Ramos (cell line): Measurements from ENCODE around the gene HAPLN2.
"Not testable (repeated sequence)": the region's sequence is repeated elsewhere in the genome, so short reads cannot be mapped to it uniquely, and the experiment has no call there.

Experiments used
- in situ Hi-C: fragments of 300-500 bp; cut with MboI; formaldehyde crosslinking; loops from one replicate; pipeline ENCODE4 v1.14.3; 2022; ENCODE audit warnings: low sequenced_read_pairs; ENCODE audit not compliant: unreplicated experiment

Gene HAPLN2

DNA sequence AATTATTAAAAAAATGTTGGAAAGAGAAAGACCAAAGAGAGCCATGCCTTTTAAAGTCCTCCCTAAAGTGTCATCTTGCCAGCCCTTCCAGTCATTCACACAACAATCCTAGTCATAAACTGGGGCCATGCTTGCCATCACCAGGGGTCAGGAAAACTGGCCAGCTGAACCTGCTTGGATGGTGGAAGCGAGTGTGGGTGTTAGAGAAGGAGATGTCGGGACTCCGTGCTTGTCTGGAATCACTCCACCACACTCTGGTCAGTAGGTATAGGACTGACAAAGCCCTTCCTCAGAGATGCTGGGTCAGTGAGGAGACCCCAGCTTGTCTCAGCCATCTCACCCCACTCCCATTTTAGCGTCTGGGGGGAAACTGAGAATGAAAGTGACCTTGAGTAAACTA lies 3.3 kb upstream of the HAPLN2 start:
- in situ Hi-C loops, result no loop called here

DNA sequence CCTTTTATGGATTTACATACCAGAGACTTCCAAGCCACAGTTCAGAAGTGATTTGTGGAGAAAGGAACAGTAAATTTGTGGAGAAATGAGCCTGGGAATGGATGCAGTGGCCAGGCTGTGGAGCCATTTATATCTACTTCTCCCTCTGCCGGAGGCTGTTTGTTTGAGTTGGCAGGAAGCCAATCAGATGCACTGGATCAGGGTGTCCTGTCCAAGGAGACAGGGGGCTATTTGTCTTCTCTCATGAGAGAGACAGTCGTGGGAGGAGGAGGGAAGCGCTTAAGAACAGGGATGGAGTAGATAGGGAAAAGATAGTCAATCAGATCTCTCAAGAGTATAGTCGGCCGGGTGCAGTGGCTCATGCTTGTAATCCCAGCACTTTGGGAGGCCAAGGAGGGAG lies 2.8 kb upstream of the HAPLN2 start:
- in situ Hi-C loops, result no loop called here

DNA sequence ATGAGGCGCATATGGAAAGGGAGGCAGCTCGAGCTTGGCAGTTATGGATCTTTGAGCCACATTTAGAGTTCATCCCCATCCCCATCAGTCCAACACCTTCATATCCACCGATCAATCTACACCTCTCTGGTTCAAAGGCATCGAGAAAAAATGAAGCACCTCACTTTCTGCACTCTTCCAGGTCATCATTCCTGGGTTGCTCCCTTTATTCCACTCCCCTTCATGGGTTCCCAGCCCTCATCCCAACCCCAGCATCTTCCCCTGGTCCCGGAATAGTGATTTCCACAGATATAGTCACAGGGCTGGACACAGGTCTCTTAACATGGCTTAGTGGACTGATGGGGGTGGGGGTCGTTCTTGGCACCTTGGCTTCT lies 354 bp downstream of the HAPLN2 start:
- in situ Hi-C loops, result no loop called here

DNA sequence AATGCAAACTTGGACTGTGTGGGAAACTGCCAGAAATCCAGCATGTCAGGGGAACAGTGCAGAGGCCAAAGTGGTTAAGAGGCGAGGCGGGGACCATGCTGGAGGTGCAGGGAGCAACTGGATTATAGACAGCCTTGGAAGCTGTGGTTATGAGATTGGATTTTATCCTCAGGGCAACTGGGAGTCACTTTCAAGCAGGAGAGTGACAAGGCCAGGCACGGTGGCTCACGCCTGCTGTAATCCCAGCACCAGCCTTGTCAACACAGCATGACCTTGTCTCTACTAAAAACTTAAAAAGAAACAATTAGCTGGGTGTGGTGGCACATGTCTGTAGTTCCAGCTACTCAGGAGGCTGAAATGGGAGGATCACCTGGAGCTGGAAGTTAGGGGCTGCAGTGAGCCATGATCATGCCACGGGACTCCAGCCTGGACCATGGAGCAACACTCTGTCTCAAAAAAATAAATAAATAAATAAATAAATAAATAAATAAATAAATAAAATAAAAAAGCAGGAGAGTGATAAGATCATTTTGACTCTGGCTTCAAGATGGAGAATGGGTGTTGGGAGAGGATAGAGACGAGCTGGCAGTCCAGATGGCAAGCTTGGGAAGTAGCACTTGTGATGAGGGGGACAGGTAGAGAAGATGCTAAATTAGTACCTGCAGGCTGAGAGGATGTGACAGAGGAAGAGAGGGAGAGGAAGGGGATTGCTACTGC lies 3.5 kb downstream of the HAPLN2 start:
- in situ Hi-C loops, result loop anchor here (5.0 kb wide), 1 partner anchor 35 kb away; no protein-coding TSS in a partner anchor

DNA sequence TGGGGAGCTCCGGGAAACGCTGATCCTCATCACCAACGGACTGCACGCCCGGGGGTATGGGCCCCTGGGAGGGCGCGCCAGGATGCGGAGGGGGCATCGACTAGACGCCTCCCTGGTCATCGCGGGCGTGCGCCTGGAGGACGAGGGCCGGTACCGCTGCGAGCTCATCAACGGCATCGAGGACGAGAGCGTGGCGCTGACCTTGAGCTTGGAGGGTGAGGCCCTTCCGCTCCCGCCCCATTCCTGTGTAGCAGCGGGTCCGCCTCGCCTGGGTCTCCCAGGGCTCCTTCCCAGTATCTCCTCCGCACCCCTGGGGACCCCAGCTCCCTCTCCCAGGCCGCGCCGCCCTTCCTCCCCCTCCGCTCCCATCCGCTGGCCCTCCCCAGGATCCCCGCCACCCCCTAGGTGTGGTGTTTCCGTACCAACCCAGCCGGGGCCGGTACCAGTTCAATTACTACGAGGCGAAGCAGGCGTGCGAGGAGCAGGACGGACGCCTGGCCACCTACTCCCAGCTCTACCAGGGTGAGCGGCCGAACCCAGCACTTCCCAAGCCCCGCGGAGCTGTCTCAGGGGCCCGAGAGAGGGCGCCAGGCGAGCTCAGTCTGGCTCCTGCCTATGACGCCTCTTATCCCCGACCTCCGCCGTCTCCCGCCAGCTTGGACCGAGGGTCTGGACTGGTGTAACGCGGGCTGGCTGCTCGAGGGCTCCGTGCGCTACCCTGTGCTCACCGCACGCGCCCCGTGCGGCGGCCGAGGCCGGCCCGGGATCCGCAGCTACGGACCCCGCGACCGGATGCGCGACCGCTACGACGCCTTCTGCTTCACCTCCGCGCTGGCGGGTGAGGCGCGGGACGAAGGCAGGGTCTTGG lies 5.0 kb downstream of the HAPLN2 start:
- in situ Hi-C loops, result loop anchor here (5.0 kb wide), 1 partner anchor 33 kb away; no protein-coding TSS in a partner anchor

DNA sequence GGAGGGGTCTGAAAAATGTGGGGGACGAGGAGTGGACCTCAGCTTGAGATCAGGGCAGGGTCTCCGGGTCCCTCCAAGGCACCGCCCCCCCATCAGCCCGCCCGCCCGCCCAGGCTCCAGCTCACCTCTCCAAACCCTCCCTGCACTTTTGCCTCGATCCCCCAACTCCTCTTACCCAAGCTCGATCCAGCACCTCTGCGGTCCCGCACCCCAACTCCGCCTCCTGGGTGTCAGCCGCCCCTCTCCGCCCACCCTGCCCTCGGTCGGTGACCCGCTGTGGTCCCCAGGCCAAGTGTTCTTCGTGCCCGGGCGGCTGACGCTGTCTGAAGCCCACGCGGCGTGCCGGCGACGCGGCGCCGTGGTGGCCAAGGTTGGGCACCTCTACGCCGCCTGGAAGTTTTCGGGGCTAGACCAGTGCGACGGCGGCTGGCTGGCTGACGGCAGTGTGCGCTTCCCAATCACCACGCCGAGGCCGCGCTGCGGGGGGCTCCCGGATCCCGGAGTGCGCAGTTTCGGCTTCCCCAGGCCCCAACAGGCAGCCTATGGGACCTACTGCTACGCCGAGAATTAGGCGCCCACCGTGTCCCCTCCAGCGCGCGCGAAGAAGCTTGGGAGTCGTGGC lies 5.7 kb downstream of the HAPLN2 start:
- in situ Hi-C loops, result loop anchor here (5.0 kb wide), 1 partner anchor 32 kb away; no protein-coding TSS in a partner anchor

DNA sequence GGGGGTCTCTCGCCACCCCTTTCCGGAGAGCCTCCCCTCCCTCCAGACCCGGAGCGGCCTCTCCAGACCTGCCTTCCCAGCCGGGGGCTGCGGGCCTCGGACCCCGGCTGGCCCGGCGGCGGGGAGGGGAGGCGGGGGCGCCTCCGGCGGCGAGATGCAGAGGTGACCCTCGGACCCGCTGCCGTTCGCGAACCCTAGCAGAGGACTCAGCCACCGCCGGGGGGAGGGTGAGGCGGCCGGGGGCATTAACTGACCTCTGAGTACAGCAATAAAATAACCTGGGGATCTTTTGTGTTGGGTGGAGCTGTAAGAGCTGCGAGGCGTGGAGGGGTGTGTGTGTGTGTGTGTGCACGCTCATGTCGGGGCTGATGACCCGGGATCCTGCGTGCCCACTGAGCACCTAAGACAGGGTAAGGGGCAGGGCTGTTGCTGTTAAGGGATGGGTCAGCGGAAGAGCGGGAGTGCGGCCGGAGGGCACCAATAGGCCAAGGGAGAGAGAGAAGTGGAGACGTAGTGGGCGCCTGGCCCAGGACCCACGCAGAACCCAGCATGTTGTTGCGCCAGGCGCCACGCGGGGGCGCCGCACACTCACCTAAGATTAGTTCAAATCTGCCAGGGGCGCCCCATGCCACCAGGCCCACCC lies 6.3 kb downstream of the HAPLN2 start:
- in situ Hi-C loops, result no loop called here

DNA sequence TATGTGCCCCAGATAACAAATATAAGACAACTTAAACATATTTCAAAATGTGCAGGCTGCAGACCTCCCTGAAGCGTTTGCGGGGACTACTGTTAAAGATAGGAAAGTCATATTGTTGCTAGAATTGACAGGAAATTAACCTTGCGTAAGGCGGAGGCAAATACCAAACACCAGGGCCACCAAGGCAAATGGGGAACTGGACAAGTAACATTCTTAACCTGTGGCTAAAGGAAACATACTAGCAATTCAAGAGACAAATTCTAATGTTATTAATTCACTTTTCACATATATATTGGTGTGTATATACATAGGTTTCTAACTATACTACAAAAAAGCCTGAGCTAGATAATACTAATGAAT lies 6.8 kb downstream of the HAPLN2 start:
- in situ Hi-C loops, result no loop called here

DNA sequence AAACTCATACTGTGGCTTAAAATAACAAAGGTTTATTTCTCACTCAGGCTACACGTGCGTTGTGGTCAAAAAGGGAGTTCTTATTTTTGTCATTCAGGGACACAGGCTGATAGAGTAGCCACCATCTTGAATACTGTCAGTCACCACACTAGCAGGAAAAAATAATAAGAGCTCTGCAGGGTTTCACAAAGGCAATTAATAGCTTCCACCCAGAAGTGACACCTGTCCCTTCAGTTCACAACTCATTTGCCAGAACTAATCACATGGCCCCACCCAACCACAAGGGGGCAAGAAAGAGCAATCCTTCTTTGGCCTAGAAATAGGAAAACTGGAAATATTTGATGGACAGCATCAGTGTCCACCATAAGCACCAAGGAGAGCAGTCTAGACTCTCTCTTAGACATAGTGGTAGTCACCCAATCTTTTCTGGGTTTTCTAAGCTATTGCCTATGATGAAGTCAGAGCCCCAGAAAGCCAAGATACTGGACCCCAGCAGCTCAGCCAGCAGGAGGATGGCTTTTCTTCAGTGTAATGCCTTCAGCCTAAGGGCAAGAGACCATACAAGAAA lies 8.2 kb downstream of the HAPLN2 start:
- in situ Hi-C loops, result no loop called here

DNA sequence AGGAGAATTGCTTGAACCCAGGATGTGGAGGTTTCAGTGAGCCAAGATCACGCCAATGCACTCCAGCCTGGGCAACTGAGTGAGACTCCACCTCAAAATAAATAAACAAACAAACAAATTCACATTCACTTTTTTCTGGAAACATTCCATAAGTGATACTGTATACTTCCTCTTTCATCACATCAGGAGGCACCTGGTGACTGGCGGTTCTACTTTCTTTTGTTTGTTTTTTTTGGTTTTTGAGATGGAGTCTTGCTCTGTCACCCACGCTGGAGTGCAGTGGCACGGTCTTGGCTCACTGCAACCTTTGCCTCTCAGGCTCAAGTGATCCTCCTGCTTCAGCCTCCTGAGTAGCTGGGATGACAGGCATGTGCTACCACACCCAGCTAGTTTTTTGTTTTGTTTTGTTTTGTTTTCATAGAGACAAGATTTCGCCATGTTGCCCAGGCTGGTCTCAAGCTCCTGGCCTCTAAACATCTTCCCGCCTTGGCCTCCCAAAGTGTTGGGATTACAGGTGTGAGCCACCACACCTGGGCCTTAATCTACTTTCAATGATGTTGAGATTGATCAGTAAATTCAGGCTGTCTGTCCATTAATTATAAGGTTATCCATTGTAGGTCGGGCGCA lies 10.7 kb downstream of the HAPLN2 start:
- in situ Hi-C loops, result no loop called here

DNA sequence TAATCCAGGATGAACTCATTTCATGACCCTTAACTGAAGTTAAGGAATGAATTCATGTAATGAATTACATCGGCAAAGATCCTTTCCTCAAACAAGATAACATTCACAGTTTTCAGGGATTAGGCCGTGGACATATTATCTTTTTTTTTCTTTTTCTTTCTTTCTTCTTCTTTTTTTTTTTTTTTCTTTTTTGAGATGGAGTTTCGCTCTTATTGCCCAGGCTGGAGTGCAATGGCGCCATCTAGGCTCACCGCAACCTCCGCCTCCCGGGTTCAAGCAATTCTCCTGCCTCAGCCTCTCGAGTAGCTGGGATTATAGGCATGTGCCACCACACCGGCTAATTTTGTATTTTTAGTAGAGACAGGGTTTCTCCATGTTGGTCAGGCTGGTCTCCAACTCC lies 11.9 kb downstream of the HAPLN2 start:
- in situ Hi-C loops, result not testable (repeated sequence)

DNA sequence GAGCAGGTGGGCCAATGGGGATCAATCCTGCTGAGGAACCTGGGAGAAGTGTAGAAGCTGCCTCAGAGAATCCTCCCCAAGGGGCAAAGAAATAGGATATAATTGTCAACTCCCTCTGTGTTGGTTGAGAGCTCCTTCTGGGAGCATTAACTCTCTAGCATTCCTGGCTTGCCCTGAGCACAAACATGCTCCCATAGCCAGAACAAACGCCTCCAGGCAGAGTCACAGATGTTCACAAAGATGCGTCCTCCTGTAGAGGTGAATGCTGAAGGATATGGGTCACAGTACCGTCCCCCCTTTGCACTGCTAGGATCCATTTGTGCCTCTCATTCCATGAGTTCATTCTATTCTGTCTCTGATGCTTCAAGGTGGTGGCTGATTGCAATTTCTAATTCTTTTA lies 13.1 kb downstream of the HAPLN2 start:
- in situ Hi-C loops, result no loop called here

DNA sequence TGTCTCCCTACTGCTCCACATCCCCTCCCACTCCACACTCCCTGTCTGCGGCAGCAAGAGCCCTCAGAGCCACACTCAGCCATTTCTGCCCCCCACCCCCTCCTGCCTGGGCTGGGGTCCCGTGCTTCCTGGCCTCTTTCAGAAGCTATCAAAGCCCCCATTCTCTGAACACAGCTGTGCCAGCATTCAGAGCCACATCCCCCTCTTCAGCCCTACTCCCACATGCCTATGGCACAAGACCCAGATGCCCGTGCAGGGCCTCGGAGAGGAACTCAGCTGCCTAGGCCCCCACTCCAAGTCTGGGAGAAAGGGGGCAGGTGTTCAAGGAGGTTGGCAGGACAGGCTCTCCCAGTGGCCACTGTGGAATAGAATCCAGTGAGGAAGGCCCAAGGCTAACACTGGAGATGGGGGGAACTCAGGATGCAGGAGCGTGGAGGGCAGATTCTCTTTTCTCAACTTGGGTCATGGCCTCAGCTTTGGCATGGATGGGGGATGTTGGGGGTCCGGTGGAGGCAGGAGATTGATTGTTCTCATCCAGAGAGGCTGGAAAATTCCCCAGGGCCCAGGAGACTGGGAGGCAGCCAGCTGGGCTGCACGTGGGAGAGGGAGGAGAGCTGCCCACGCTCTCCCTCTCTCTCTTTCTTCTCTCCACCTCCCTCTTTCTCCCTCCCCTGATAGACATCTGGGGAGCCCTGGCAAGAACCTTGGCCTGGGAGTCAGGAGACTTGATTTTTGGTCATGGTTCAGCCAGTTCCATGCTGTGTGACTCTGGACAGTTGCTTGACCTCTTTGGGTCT lies 19.2 kb downstream of the HAPLN2 start:
- in situ Hi-C loops, result no loop called here

DNA sequence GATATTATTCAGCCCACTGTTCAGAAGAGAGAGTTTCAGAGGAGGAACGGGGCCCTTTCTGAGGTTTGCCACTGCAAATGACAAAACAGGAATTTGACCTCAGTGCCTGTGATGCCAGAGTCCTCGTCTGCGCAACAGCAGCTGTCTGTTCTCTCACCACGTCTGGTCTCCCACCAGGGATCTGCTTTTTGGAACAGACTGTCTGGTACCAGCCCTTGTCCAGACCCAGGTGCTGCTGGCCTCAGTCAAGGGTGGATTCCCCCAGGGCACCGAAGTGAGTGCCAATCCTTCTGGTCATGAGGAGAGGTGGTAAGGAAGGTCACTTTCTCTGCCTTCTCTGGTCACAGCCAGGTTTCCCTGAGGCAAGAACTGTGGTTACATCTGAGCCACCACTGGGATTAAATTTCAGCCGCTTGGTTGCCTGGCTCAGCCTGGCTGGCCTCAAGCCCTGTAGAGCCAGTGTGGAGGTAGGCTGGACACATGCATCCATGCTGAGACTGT lies 20.4 kb downstream of the HAPLN2 start:
- in situ Hi-C loops, result no loop called here

DNA sequence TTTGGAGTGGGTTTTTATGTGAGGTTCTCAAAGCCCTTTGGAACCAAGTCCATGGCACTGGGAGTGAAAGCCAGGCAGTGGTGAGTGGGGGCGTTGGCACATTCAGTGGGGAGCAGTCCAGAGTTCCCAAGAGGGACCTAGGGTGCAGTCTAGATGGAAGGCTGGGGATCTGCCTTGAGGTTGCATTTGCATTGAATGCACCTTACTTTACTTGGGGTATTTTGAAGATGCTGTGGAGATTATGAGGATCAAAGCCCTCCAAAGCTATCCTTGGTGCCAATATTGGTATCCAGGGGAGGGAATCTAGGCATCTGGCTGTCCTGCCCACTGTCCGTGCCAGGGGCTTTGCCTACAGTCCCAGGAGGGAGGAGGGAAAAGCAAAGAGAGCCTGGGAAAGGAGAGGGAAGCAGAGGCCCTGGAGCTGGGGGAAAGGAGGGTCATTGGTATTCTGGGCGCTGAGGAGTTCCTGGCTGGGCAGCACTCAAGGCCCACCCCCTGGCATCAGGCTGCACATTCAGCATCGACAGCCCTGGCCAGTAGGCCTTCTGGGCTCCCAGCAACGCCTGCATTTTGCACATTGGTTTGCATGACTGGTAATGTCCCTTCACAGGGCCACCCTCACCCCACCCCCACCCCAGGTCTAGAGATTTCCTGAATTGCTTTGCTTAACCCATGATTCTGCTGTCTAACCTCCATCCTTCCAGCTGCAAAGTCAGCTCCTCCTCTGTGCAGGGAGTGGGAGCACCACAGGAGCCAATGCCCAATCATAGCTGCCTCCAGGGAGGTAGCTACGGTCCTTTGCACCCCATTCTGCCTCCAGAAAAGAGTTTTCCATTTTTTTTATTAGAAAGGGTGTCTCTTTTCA lies 21.9 kb downstream of the HAPLN2 start:
- in situ Hi-C loops, result no loop called here

DNA sequence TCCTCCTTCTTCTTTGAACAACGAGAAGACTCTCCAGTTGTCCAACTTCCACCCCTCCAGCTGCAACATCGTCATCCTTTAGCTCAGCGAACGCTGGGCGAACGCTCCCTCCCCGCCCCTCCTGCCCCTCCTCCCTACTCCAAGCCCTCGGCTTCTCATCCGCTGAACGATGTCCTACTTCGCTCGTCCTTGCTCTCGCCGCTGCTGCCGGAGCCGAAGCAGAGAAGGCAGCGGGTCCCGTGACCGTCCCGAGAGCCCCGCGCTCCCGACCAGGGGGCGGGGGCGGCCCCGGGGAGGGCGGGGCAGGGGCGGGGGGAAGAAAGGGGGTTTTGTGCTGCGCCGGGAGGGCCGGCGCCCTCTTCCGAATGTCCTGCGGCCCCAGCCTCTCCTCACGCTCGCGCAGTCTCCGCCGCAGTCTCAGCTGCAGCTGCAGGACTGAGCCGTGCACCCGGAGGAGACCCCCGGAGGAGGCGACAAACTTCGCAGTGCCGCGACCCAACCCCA lies 22.6 kb downstream of the HAPLN2 start, which contains the start of gene BCAN:
BCAN (plus strand) TSS at position 357 of the 504 bp plus-strand sequence. CDS start 3,938 bp downstream, outside the sequence.
- in situ Hi-C loops, result no loop called here

DNA sequence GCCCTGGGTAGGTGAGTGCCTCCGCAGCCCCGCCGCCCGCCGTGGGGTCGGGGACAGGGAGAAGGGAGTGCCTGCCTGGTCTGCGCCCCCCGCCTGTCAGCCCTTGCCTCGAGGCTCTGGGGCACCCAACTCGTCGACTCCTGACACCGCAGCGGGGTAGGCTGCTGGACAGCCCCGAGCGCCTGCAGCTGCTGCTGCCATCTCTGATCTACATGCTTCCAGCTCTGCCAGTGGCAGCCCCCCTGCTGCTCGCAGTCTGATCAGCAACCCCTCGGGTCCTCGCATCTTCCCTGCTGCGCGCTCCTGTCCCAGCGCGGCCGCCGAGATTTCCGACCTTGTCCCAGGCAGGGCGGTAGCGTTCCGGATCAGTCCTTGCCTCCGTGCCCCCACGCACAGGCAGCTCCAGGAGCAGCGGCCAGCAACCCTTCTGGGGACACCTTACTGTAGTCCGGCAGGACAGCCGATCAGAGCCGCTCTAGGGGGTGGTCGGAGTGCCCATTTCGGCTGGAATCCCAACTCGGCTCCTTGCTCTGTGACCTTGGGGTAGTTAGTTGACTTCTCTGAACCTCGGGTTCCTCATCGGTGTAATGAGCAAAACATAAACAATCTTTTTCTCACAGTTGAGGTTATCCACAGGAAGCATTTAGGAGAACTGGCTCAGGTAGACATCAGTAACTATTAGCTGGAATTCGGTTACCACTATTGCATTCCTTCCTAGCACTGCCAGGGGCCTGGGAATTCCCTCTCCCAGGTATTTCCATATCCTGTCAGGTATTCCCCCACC lies 23.2 kb downstream of the HAPLN2 start:
- in situ Hi-C loops, result no loop called here
